SK-N-SH (cell line): Measurements from ENCODE around the gene SP6. TPM values are rescaled to one million over a fixed set of nuclear protein-coding genes. Genes with fewer than 3 reads are reported as not detected.

Experiments used
- CTCF ChIA-PET: fragments of 300-600, 350-600 bp; formaldehyde crosslinking; extraction: SDS; loops from one replicate; lab custom pipeline; 2021; lab: Yijun Ruan, JAX
- POLR2A ChIA-PET: fragments of 350-600 bp; sonication (Branson Sonifier 250); formaldehyde crosslinking; extraction: SDS; loops from one replicate; lab custom pipeline; 2020; ENCODE audit warnings: antibody characterized with exemption, inconsistent platforms; lab: Yijun Ruan, JAX
- DNase-seq: peaks from one replicate; pipeline ENCODE4 v3.0.0; 2012
- H2AFZ ChIP-seq: fragments of 200-600 bp; sonication (generic); 2 replicates; pipeline ENCODE4 v1.8.1; 2016; ENCODE audit warnings: antibody characterized with exemption, mild to moderate bottlenecking, low read depth
- H3F3A ChIP-seq: fragments of 200-600 bp; sonication (generic); replicated peaks from 2 replicates; pipeline ENCODE3; 2016; ENCODE audit warnings: antibody characterized with exemption, mild to moderate bottlenecking; ENCODE audit not compliant: insufficient read depth
- H3K27ac ChIP-seq, 2 experiments: fragments of 200-500 bp in 1 of 2; fragments of 200-600 bp in 1 of 2; sonication (Bioruptor generic) in 1 of 2; sonication (generic), shearing (Covaris generic) in 1 of 2; 2 replicates each; pipeline versions ENCODE4 v1.5.1 to v1.6.1; 2014 to 2016; ENCODE audit warnings: low read depth in 2 of 2, inconsistent platforms in 1 of 2, low read length in 1 of 2, mild to moderate bottlenecking in 1 of 2, mixed read lengths in 1 of 2
- H3K27me3 ChIP-seq: fragments of 200-600 bp; sonication (generic), shearing (Covaris generic); 2 replicates; pipeline ENCODE4 v1.6.1; 2016; ENCODE audit warnings: mixed run types; ENCODE audit not compliant: insufficient read depth
- H3K36me3 ChIP-seq, 2 experiments: fragments of 200-500 bp in 1 of 2; fragments of 200-600 bp in 1 of 2; sonication (Bioruptor generic) in 1 of 2; sonication (generic) in 1 of 2; replicated peaks in 1 of 2; 2 replicates each; pipeline versions ENCODE3 to v1.5.1; 2014 to 2016; ENCODE audit warnings: low read length in 1 of 2, mild to moderate bottlenecking in 1 of 2; ENCODE audit not compliant: insufficient read depth in 2 of 2, control insufficient read depth in 1 of 2
- H3K4me1 ChIP-seq, 2 experiments: fragments of 200-500 bp in 1 of 2; fragments of 200-600 bp in 1 of 2; sonication (Bioruptor generic) in 1 of 2; sonication (generic), shearing (Covaris generic) in 1 of 2; 2 replicates each; pipeline versions ENCODE4 v1.5.1 to v1.6.1; 2014 to 2016; ENCODE audit warnings: low read depth in 1 of 2, low read length in 1 of 2, mixed run types in 1 of 2; ENCODE audit not compliant: insufficient read depth in 2 of 2, control insufficient read depth in 1 of 2
- H3K4me2 ChIP-seq: fragments of 200-600 bp; sonication (generic), shearing (Covaris generic); 2 replicates; pipeline ENCODE4 v1.6.1; 2017; ENCODE audit warnings: mixed run types
- H3K4me3 ChIP-seq, 2 experiments: fragments of 200-500 bp in 1 of 2; fragments of 200-600 bp in 1 of 2; sonication (Bioruptor generic) in 1 of 2; sonication (generic), shearing (Covaris generic) in 1 of 2; 2 replicates each; pipeline versions ENCODE4 v1.5.1 to v1.8.1; 2014 to 2016; ENCODE audit warnings: low read depth in 2 of 2, inconsistent platforms in 1 of 2, low read length in 1 of 2, mild to moderate bottlenecking in 1 of 2, mixed read lengths in 1 of 2, moderate library complexity in 1 of 2
- H3K79me2 ChIP-seq: fragments of 200-600 bp; sonication (generic); 2 replicates; pipeline ENCODE4 v1.8.1; 2017; ENCODE audit warnings: mild to moderate bottlenecking; ENCODE audit not compliant: insufficient read depth
- H3K9ac ChIP-seq: fragments of 200-600 bp; sonication (generic); 2 replicates; pipeline ENCODE4 v1.6.1; 2017; ENCODE audit warnings: mixed run types
- H3K9me2 ChIP-seq: fragments of 200-600 bp; sonication (generic); 2 replicates; pipeline ENCODE4 v1.6.1; 2017; ENCODE audit warnings: mixed run types
- H3K9me3 ChIP-seq: fragments of 200-600 bp; sonication (generic); 2 replicates; pipeline ENCODE4 v1.6.1; 2017; ENCODE audit warnings: mixed run types, mild to moderate bottlenecking, moderate library complexity
- H4K20me1 ChIP-seq: fragments of 200-600 bp; sonication (generic); 2 replicates; pipeline ENCODE4 v1.6.1; 2017; ENCODE audit warnings: mild to moderate bottlenecking, mixed run types; ENCODE audit not compliant: insufficient read depth
- CHD2 ChIP-seq: fragments of 150-350 bp; IDR thresholded peaks from 2 replicates; pipeline ENCODE4 v1.6.1; 2018; ENCODE audit warnings: low read length; ENCODE audit not compliant: partially characterized antibody
- ELF1 ChIP-seq: IDR thresholded peaks from 2 replicates; pipeline ENCODE4 v1.4.0; 2012
- EZH2phosphoT487 ChIP-seq: fragments of 200-600 bp; sonication (generic); IDR thresholded peaks from 2 replicates; pipeline ENCODE4 v1.6.1; 2017; ENCODE audit warnings: low read depth, mixed run types, mild to moderate bottlenecking, antibody characterized with exemption, moderate library complexity, borderline replicate concordance
- GABPA ChIP-seq: IDR thresholded peaks from 2 replicates; pipeline ENCODE4 v1.4.0; 2012; ENCODE audit warnings: low read depth, mild to moderate bottlenecking
- JUND ChIP-seq: IDR thresholded peaks from 2 replicates; pipeline ENCODE4 v1.4.0; 2012
- NRF1 ChIP-seq: IDR thresholded peaks from 2 replicates; pipeline ENCODE4 v1.6.1; 2012; ENCODE audit warnings: low read depth, mild to moderate bottlenecking, low read length
- RFX5 ChIP-seq: IDR thresholded peaks from 2 replicates; pipeline ENCODE4 v1.6.1; 2012; ENCODE audit warnings: mild to moderate bottlenecking, improper control_type of control experiment, low read length
- RXRA ChIP-seq: IDR thresholded peaks from 2 replicates; pipeline ENCODE4 v1.4.0; 2012; ENCODE audit warnings: low read depth, mild to moderate bottlenecking, borderline replicate concordance
- TAF1 ChIP-seq: IDR thresholded peaks from 2 replicates; pipeline ENCODE4 v1.6.1; 2012; ENCODE audit warnings: low read depth, mild to moderate bottlenecking, low read length, moderate library complexity, borderline replicate concordance
- YY1 ChIP-seq: IDR thresholded peaks from 2 replicates; pipeline ENCODE4 v1.4.0; 2012; ENCODE audit warnings: low read depth, mild to moderate bottlenecking
- WGBS: methylation state at CpG from one replicate; pipeline ENCODE4 v1.1.6; 2017; ENCODE audit warnings: low lambda C conversion rate; 5-methylcytosine and 5-hydroxymethylcytosine counted together
- polyA plus RNA-seq, 3 experiments: library from polyadenylated mRNA; depleted of rRNA; stranded (reverse); fragments of >200 nt; gene quantifications; 2 replicates each; pipeline ENCODE4 v1.2.3, GENCODE V29; 2012
- TF ChIP-seq, protein P1 (sequence below): fragments of 200-600 bp; sonication (generic); IDR thresholded peaks from 2 replicates; pipeline ENCODE4 v1.6.1; 2017; ENCODE audit warnings: antibody characterized with exemption, mild to moderate bottlenecking, moderate library complexity
- TF ChIP-seq, protein P2 (sequence below): IDR thresholded peaks from 2 replicates; pipeline ENCODE4 v1.4.0; 2012; ENCODE audit warnings: low read depth, borderline replicate concordance

The SP6 gene
- polyA plus RNA-seq, 1 of the 3 experiments (the other 2 are of a cell fraction) = 0.03 TPM

DNA sequence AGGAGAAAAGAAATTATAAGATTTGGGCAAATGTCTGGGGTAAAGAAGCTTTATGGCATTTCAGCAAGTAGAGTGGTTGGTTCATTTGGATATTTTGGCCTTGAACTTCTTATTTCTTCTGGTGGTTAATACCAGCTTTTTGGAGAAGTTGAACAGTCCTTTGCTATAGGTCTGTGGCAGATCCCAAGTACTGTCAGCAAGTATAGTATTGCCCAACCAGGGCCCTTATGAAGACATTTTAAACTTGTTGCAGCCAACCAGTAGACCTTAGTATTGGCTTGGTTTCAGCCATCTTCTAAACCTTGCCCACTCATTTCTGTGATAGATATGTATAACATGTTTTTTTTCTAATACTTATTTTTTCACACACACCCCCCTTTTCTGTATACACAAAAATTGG is 47.3 kb upstream of the SP6 start:
- no peak for DNase-seq
- ChIA-PET CTCF (interaction anchor here (0.8 to 2.3 kb wide), 4 partner anchors 9 to 57 kb away, joined by 3 to 11 read pairs (median 4); partner anchors contain the start of gene SCRN2), POLR2A (no interaction called here)
- Histone ChIP-seq H3K9me3 (no peaks in the 10 kb centered on the region), H3K36me3 (peaks cover 11 to 14% of the 10 kb centered on the region in 2 experiments), H3K9ac (no peak overlapping the region), H3K4me2 (no peak overlapping the region), H3K27ac (no peak overlapping the region), H3K4me1 (peaks cover 4 to 19% of the 10 kb centered on the region in 2 experiments; a peak in 3 of 4 replicates), H4K20me1 (no peaks in the 10 kb centered on the region), H3F3A (peaks cover 3% of the 10 kb centered on the region), H3K27me3 (no peaks in the 10 kb centered on the region), H3K9me2 (no peaks in the 10 kb centered on the region), H3K4me3 (no peak overlapping the region), H2AFZ (no peak overlapping the region), H3K79me2 (peaks cover 62% of the 10 kb centered on the region)
- TF ChIP-seq RXRA = no peak
- no peak for TF ChIP-seq CHD2
- no peak for TF ChIP-seq TAF1
- no peak for TF ChIP-seq ELF1
- no peak for TF ChIP-seq RFX5
- TF ChIP-seq, protein P1, sequence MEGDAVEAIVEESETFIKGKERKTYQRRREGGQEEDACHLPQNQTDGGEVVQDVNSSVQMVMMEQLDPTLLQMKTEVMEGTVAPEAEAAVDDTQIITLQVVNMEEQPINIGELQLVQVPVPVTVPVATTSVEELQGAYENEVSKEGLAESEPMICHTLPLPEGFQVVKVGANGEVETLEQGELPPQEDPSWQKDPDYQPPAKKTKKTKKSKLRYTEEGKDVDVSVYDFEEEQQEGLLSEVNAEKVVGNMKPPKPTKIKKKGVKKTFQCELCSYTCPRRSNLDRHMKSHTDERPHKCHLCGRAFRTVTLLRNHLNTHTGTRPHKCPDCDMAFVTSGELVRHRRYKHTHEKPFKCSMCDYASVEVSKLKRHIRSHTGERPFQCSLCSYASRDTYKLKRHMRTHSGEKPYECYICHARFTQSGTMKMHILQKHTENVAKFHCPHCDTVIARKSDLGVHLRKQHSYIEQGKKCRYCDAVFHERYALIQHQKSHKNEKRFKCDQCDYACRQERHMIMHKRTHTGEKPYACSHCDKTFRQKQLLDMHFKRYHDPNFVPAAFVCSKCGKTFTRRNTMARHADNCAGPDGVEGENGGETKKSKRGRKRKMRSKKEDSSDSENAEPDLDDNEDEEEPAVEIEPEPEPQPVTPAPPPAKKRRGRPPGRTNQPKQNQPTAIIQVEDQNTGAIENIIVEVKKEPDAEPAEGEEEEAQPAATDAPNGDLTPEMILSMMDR = no peak

DNA sequence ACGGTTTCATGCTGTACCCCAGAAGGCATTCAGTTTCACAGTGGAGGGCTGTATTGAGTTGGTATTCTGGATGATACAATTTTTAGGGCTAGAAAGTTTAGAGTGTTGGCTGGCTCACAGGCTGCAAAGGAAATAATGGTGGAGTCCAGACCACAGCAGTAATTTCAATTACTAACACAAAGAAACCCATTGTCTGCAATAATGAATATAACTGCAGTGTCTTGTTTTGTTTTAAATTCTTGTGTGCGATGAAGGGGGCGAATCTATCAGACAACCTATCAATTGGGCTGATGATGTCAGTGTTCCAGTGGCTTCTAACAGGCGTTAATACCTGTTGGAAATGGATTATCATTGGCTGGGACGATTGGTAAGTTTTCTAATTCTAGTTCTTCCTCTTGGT is 46.6 kb upstream of the SP6 start:
- Histone ChIP-seq H3K4me1 (peaks cover 4 to 19% of the 10 kb centered on the region in 2 experiments; a peak in 3 of 4 replicates), H3K27me3 (no peaks in the 10 kb centered on the region), H3K27ac (peak overlapping the region; percentile 88 to 94; a peak in 2 of 4 replicates), H3K4me3 (peak overlapping the region; percentile 88 to 92; a peak in 3 of 4 replicates), H3K36me3 (peaks cover 11 to 14% of the 10 kb centered on the region in 2 experiments), H2AFZ (no peak overlapping the region), H3K9me2 (no peaks in the 10 kb centered on the region), H3K4me2 (peak overlapping the region; percentile 92), H3K9ac (peak overlapping the region; percentile 90), H3F3A (peaks cover 3% of the 10 kb centered on the region), H4K20me1 (no peaks in the 10 kb centered on the region), H3K79me2 (peaks cover 56% of the 10 kb centered on the region), H3K9me3 (no peaks in the 10 kb centered on the region)
- 83% methylated on average over 5 of the region's 5 CpGs for WGBS
- ChIA-PET CTCF (interaction anchor here (1.0 to 19.9 kb wide), 3 partner anchors 48 to 57 kb away, joined by 4 to 1447 read pairs (median 4); partner anchors contain the start of genes SCRN2 and SP6), POLR2A (no interaction called here)
- no peak for DNase-seq
- no peak for TF ChIP-seq EZH2phosphoT487
- TF ChIP-seq, protein P2, sequence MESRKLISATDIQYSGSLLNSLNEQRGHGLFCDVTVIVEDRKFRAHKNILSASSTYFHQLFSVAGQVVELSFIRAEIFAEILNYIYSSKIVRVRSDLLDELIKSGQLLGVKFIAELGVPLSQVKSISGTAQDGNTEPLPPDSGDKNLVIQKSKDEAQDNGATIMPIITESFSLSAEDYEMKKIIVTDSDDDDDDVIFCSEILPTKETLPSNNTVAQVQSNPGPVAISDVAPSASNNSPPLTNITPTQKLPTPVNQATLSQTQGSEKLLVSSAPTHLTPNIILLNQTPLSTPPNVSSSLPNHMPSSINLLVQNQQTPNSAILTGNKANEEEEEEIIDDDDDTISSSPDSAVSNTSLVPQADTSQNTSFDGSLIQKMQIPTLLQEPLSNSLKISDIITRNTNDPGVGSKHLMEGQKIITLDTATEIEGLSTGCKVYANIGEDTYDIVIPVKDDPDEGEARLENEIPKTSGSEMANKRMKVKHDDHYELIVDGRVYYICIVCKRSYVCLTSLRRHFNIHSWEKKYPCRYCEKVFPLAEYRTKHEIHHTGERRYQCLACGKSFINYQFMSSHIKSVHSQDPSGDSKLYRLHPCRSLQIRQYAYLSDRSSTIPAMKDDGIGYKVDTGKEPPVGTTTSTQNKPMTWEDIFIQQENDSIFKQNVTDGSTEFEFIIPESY = no peak
- no peak for TF ChIP-seq JUND
- no peak for TF ChIP-seq YY1
- TF ChIP-seq NRF1 = no peak
- no peak for TF ChIP-seq GABPA
